ENCODE results near the gene CYP39A1.

DNA sequence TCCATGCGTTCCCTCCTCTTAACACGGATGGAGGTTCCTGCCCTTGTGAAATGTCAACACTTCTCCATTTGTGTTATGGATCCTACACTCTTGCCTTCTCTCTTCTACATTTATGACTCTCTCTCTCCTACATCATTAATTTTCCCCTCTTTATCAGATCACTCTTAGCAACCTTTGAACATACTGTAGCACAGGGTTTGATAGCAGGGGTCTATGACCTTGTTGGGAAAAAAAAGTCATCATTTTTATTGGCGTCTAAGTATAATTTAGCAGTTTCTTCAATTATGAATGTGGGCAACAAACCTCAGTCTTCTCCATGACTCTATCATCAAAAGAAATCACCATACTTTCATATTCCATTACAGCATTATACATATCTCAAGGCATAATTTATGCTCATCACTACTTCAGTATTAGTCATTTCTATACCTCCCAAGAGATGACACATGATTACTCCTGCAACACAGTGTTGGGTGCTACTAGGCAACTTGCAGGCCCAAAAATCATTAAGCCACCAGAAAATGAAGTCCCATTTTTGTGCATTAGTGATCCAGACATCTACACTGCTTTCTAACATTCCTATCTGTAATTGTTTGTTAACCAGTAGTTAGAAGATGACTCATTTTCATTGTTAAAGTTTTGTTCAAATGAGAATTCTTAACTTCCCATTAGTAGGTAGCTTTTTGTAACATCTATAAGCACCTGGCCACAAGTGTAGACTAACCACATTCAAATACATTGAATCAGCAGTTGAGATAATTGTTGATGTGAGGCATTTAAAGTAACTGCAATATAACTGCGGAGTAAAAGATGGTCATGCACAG, 9.5 kb downstream of the CYP39A1 start:
- TF ChIP-seq GATA2 (IDR thresholded peaks at IDR 0.05; ENCODE audit: low read depth, low read length): no peak
- TF ChIP-seq GATA3 (IDR thresholded peaks at IDR 0.05; ENCODE audit: low read depth, low read length): no peak

All from SH-SY5Y (cell line).